HG02938 (cell line): Measurements from ENCODE around the gene C4BPA.
A peak's percentile ranks its signal among the peaks of the same experiment; 100 is the strongest.

ENCODE experiments used
- ATAC-seq: cut with Tn5 transposase; IDR thresholded peaks from one replicate; pipeline ENCODE4 v1.9.1; 2021; ENCODE audit warnings: mild to moderate bottlenecking, moderate library complexity; ENCODE audit not compliant: unreplicated experiment

The C4BPA gene

DNA sequence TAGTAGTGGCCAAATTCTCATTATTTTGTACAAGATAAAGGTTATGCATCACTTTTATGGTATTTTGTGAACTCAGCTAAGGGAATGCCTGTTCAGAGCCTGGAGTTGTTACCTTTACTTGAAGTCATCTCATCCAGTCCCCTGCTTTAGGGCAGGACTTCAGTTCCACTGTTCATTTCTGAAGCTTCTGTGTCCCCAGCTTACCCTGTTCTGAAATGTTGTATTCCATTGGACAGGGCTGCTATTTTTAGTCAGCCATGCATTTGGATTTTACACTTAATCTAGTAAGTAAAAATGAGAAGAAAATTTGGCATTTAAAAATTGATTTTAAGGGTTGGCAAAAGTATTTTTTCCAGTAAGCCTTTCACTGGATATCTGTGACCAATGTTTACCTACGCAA, 27.0 kb upstream of the C4BPA start:
- no peak for ATAC-seq

DNA sequence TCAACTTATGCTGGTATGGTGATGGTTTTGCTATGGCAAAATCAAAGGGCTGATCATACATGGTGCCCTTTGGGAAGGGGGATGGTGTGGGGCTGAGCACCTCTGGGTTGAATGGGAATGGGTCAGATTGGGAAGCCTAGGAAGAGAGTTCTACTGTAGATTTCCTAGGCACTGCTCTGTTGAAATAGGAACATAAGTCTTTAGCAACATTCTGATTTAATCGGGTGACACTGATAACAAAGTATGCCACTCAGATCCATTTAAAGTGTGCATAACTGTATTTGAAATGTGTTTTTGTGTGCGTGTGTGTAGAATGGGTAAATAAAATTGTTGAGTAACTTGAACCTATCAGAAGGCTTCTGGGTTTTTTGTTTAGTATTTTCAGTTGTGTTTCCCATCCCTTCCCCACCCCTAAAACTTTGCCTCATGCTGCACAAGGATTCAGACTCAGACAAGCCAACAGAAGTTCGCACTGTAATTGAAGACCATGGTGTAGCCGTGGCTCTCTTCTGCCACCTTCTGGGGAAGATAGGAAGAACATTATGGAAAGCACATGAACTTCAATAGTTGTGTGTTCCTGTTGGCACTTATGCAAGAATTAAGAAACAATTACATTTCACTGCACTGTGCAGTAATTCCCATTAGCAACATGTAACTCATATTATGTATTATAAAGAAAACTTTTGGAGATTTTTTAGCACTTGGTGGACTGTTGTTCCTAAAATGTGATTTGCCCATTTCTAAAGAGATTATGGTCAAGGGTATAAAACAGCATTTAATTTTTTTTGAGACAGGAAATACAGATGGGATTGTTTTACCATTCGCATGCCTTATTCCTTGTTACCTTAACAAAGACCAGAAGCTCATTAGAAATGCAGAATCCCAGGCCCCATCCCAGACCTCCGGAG, 26.3 kb upstream of the C4BPA start:
- peak; percentile 54 for ATAC-seq

DNA sequence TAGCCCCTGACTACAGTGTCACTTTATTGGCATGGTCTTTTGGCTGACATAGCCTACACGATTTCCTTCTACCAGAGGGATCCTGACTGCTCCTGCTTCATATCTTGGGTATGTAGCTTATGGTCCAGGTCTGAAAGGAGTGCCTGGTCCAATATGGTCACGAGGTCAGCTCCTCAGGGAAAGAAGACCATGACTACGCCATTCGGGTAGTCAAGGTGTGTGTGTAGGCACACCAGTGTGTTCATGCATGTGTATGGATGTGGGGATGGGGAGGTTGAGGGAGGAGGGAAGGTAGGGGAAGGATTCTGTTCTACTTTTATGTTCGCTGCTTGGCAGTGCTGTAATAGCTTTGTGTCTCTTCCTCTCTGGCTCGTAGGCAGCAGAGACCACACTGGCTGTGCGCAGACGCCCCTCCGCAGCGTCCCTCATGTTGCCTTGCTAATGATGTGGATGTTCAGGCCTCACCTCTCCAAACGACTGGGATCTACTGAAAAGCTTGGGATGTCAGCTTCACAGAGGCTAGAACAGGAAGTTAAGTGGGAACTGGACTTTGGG, 25.4 kb upstream of the C4BPA start:
- ATAC-seq: no peak

- no peak for ATAC-seq
These were observed 24.3 kb upstream of the C4BPA start for GRCh38 chr1:207079706-207080241.

DNA sequence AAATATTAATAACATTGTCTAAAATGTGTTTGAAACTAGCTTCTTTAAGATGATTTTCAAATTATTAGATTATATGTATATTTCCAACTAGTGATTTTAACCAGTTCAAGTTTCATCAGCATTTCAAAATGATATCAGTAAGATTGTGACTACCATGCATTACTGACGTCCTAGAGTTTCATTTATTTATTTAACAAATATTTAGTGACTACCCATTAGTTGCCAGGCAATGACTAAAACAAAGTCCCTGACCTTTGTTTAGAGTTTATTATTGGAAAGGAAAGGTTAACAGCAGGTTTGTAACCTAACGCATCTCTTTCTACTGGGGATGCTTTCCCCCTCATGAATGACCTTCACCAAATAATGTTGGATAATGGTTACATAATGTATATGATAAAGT, 22.9 kb upstream of the C4BPA start:
- no peak for ATAC-seq

GRCh38 chr1:207081806-207082205, 22.2 kb upstream of the C4BPA start:
- ATAC-seq: no peak

- no peak for ATAC-seq
These were observed 19.8 kb upstream of the C4BPA start for GRCh38 chr1:207084232-207084631.

DNA sequence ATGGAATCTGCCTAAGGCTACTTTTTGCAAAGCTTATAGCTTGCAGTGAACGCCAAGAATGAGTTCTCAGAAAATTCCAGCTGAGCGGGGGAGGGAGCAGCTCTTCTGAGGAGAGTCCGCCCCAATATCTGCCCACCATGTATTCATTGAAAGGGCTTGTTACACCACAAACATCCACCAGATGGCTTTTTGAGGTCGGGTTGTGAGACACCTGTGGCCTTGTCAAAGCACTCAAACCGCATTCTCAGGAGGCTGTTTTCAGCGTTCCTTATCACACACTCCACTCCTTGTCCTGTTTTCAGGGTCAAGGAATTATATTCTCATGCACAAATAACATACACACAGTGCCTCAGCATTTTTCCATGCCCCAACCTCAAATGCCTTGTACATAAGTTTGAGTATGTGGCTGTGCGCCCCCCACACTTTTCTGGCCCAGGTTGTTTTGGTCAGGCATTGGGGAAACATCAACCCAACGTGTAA, 19.3 kb upstream of the C4BPA start:
- ATAC-seq: no peak

GRCh38 chr1:207085887-207086286, 18.1 kb upstream of the C4BPA start:
- no peak for ATAC-seq

DNA sequence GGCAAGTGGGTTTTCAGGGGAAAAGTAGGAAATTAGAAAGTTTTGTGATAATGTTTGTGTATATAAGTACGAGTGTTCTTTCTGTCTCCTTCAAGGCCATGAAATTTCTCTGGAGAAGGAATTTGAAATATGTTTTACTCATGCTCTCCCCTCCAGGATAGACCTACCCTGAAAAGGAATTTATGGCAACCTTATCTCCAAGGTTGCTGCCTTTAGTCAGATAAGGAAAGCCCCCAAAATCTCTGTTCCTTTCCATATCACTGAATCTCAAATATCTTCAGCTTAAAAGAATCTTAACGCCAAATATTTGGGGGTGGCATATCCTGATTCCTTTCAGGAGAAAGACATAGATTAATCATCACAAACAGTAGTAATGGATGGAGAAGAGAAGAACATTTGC, 15.9 kb upstream of the C4BPA start:
- no peak for ATAC-seq

DNA sequence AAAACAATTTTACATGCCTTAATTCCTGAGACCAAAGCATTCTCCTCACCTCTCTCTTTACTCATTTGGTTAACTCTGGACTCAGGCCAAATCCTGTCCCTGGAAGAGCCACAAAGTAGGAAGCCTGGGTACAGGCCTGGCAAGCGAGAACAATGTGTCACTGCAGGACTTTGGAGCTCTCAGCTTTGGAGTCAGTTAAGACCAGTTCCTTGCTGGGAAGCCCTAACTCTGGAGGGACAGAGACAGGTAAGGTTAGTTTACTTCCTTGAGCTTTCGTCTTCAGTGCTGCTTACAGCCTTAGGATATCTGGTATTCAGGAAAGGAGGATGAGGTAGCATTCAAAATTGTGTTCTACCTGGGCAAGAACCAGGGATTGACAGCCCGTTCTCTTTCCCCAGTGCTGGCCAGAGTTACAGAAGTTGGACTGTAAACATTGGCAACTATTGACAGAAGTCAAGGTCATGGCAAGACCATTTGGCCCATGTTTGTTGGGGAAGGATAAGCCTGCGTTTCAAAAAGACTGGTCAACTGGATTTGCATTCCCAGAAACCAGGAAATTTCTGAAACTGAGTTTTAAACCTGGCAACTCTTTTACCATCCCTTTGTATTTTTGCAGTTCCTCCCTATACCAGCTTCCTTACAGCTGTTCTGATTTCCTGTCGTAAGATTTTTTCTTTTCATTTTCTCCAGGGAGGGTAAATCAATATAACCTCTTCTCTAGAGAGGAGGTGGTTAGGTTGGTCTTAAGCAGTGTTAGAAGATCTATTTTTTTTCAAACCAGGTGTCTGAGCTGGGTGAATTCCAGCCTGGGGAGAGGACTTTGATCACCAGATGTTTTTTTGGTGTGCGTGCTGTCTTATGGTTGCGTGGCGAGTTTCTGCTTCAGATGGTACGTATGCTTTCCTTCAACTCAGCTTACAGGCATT, 15.1 kb upstream of the C4BPA start, which contains the start of gene C4BPB:
Gene C4BPB (plus strand): TSS at position 160 of the 926 bp plus-strand sequence. CDS start 672 bp downstream, at position 832.
- no peak for ATAC-seq

- ATAC-seq: no peak
These were observed 14.2 kb upstream of the C4BPA start for GRCh38 chr1:207089627-207090355.

- ATAC-seq: no peak
These were observed 12.7 kb upstream of the C4BPA start for GRCh38 chr1:207091200-207091908.

GRCh38 chr1:207093944-207094343, 10.1 kb upstream of the C4BPA start:
- ATAC-seq: no peak

- peak; percentile 81 for ATAC-seq
These were observed 6.1 kb upstream of the C4BPA start for GRCh38 chr1:207097871-207098324.

- ATAC-seq: no peak
These were observed 2.3 kb upstream of the C4BPA start for GRCh38 chr1:207101720-207102119.

GRCh38 chr1:207102146-207102545, 1.9 kb upstream of the C4BPA start:
- ATAC-seq: no peak

GRCh38 chr1:207102659-207103058, 1.4 kb upstream of the C4BPA start:
- no peak for ATAC-seq

- no peak for ATAC-seq
These were observed 5.0 kb downstream of the C4BPA start for GRCh38 chr1:207109004-207109403.
